Endothelial cell of umbilical vein (primary cell): ENCODE data around the gene C3orf20. TPM values are rescaled to one million over a fixed set of nuclear protein-coding genes. Genes with fewer than 3 reads are reported as not detected.

Experiments used
- BruUV-seq: library from RNA; stranded (reverse); fragments of 400-500 nt; replicated peaks from 2 replicates; lab custom pipeline; 2021; lab: Mats Ljungman, UMichigan
- CTCF ChIA-PET: fragments of 300-600, 350-600 bp; sonication (Branson Sonifier 250); formaldehyde crosslinking; loops from one replicate; lab custom pipeline; 2021; ENCODE audit warnings: antibody characterized with exemption, inconsistent platforms; lab: Charles Lee
- POLR2A ChIA-PET: fragments of 300-600, 350-600 bp; sonication (Branson Sonifier 250); formaldehyde crosslinking; loops from one replicate; lab custom pipeline; 2021; ENCODE audit warnings: antibody characterized with exemption, inconsistent platforms; lab: Charles Lee
- DNase-seq: peaks from one replicate; pipeline ENCODE4 v3.0.0-alpha.2; 2011; ENCODE audit warnings: low read depth, low spot score
- FAIRE-seq: peaks from 2 replicates; lab custom pipeline; 2011; peaks lifted over from hg19 to GRCh38; lab: Jason Lieb, UNC
- H2AFZ ChIP-seq: 2 replicates; pipeline ENCODE4 v1.6.0; 2012; ENCODE audit warnings: low read depth, low read length, control low read depth, inconsistent platforms
- H3K27ac ChIP-seq: 2 replicates; pipeline ENCODE4 v1.5.1; 2011; ENCODE audit warnings: low read depth, mild to moderate bottlenecking, control low read depth, low read length, moderate library complexity; ENCODE audit not compliant: insufficient read depth
- H3K27me3 ChIP-seq, 2 experiments: 2 replicates each; pipeline versions ENCODE4 v1.6.0 to v1.6.1; 2011; ENCODE audit warnings: low read length in 2 of 2, mixed read lengths in 1 of 2; ENCODE audit not compliant: control insufficient read depth in 2 of 2, insufficient read depth in 2 of 2
- H3K36me3 ChIP-seq, 2 experiments: 2 replicates in 1 of 2; 3 replicates in 1 of 2; pipeline ENCODE4 v1.5.1; 2011; ENCODE audit warnings: low read length in 2 of 2, mild to moderate bottlenecking in 1 of 2, moderate library complexity in 1 of 2; ENCODE audit not compliant: control insufficient read depth in 2 of 2, insufficient read depth in 2 of 2; ENCODE audit errors: extremely low read depth in 1 of 2
- H3K4me1 ChIP-seq: 3 replicates; pipeline ENCODE4 v1.5.1; 2011; ENCODE audit warnings: mild to moderate bottlenecking, low read length; ENCODE audit not compliant: control insufficient read depth, insufficient read depth; ENCODE audit errors: extremely low read depth
- H3K4me2 ChIP-seq: 2 replicates; pipeline ENCODE4 v1.6.1; 2011; ENCODE audit warnings: low read length, control low read depth, mixed read lengths; ENCODE audit not compliant: insufficient read depth
- H3K4me3 ChIP-seq, 3 experiments: fragments of 200-600 bp in 1 of 3; sonication (generic), shearing (Covaris generic) in 1 of 3; replicated peaks in 1 of 3; 2 replicates each; pipeline ENCODE4 v1.5.1; 2011 to 2016; ENCODE audit warnings: control low read depth in 3 of 3, low read length in 3 of 3, mild to moderate bottlenecking in 2 of 3, inconsistent platforms in 1 of 3, low read depth in 1 of 3, moderate library complexity in 1 of 3; ENCODE audit not compliant: insufficient read depth in 1 of 3
- H3K79me2 ChIP-seq: 2 replicates; pipeline ENCODE4 v1.6.0; 2012; ENCODE audit warnings: low read length, inconsistent platforms; ENCODE audit not compliant: control insufficient read depth, insufficient read depth
- H3K9ac ChIP-seq: replicated peaks from 2 replicates; pipeline ENCODE3; 2011; ENCODE audit warnings: low read length, control low read depth; ENCODE audit not compliant: insufficient read depth; ENCODE audit errors: extremely low read depth
- H3K9me1 ChIP-seq: replicated peaks from 3 replicates; pipeline ENCODE4 v1.6.0; 2011; ENCODE audit warnings: mild to moderate bottlenecking, low read length; ENCODE audit not compliant: control insufficient read depth, insufficient read depth; ENCODE audit errors: extremely low read depth
- H3K9me3 ChIP-seq: replicated peaks from 2 replicates; pipeline ENCODE4 v1.5.1; 2012; ENCODE audit warnings: low read length, inconsistent platforms; ENCODE audit not compliant: control insufficient read depth, insufficient read depth
- H4K20me1 ChIP-seq: replicated peaks from 2 replicates; pipeline ENCODE3; 2011; ENCODE audit warnings: mild to moderate bottlenecking, low read length; ENCODE audit not compliant: control insufficient read depth, insufficient read depth; ENCODE audit errors: extremely low read depth
- FOS ChIP-seq: IDR thresholded peaks from 2 replicates; pipeline ENCODE4 v1.6.1; 2011; ENCODE audit warnings: mild to moderate bottlenecking, low read length, moderate library complexity, borderline replicate concordance; ENCODE audit not compliant: insufficient read depth
- MAX ChIP-seq: IDR thresholded peaks from 2 replicates; pipeline ENCODE4 v1.6.1; 2011; ENCODE audit not compliant: insufficient read depth, insufficient read length
- POLR2A ChIP-seq: IDR thresholded peaks from 2 replicates; pipeline ENCODE4 v1.6.1; 2012; ENCODE audit warnings: low read depth, mild to moderate bottlenecking, control low read depth, low read length
- POLR2AphosphoS5 ChIP-seq: IDR thresholded peaks from 2 replicates; pipeline ENCODE4 v1.6.1; 2012; ENCODE audit warnings: low read depth, mild to moderate bottlenecking, control low read depth, low read length, moderate library complexity; ENCODE audit not compliant: insufficient read depth
- dilution Hi-C: fragments of 300-500 bp; cut with MboI; formaldehyde crosslinking; loops from one replicate; pipeline ENCODE4 v1.15.0; 2019; ENCODE audit warnings: low sequenced_read_pairs; ENCODE audit not compliant: extremely low pct_ligation_motif_present
- intact Hi-C: fragments of 100-400 bp; cut with micrococcal nuclease; formaldehyde crosslinking; loops from one replicate; pipeline ENCODE4 v1.10.0; 2022
- polyA plus RNA-seq, 4 experiments: library from polyadenylated mRNA; depleted of rRNA in 3 of 4; stranded (reverse) in 3 of 4; unstranded in 1 of 4; fragments of >200 nt; gene quantifications; 2 replicates each; pipeline versions ENCODE4 v1.2.1 to v1.2.3, GENCODE V29; 2011 to 2012; ENCODE audit warnings: missing spikeins in 1 of 4
- total RNA-seq: library from RNA; stranded (reverse); gene quantifications from 2 replicates; pipeline ENCODE4 v1.2.3, GENCODE V29; 2021

Gene C3orf20
- total and polyA plus RNA-seq, 2 donors (not counting 3 experiments of a cell fraction or from before 2014, with no cell fraction given): not detected

- H3K9me1 ChIP-seq: no peaks in the 10 kb centered on the region
- H3K9me3 ChIP-seq: no peaks in the 10 kb centered on the region
- H3K27ac ChIP-seq: no peak overlapping the region
- H4K20me1 ChIP-seq: no peaks in the 10 kb centered on the region
- no TSS peak for BruUV-seq
- FAIRE-seq (no peak), DNase-seq (no peak)
- no peak overlapping the region for H3K4me2 ChIP-seq
- no peaks in the 10 kb centered on the region for H3K79me2 ChIP-seq
- intact Hi-C loops: loop anchor here (10.0 kb wide), 1 partner anchor 279 kb away; no protein-coding TSS in a partner anchor
- H3K9ac ChIP-seq: no peak overlapping the region
- CTCF ChIA-PET: interaction anchor here (0.6 to 5.3 kb wide), 6 partner anchors 18 to 580 kb away, joined by 3 to 126 read pairs (median 3); partner anchors contain the start of gene C3orf20
- dilution Hi-C loops: loop anchor here (10.0 kb wide), 1 partner anchor 61 kb away; no protein-coding TSS in a partner anchor
- H3K27me3 ChIP-seq: peaks cover 6 to 15% of the 10 kb centered on the region in 2 experiments
- POLR2A ChIA-PET: no interaction called here
- no peaks in the 10 kb centered on the region for H3K4me1 ChIP-seq
- no peak for TF ChIP-seq MAX
- no peaks in the 10 kb centered on the region for H3K36me3 ChIP-seq
- H3K4me3 ChIP-seq: no peak overlapping the region
- H2AFZ ChIP-seq: no peak overlapping the region
These were observed 108.6 kb downstream of the C3orf20 start for GRCh38 chr3:14783480-14784086.

DNA sequence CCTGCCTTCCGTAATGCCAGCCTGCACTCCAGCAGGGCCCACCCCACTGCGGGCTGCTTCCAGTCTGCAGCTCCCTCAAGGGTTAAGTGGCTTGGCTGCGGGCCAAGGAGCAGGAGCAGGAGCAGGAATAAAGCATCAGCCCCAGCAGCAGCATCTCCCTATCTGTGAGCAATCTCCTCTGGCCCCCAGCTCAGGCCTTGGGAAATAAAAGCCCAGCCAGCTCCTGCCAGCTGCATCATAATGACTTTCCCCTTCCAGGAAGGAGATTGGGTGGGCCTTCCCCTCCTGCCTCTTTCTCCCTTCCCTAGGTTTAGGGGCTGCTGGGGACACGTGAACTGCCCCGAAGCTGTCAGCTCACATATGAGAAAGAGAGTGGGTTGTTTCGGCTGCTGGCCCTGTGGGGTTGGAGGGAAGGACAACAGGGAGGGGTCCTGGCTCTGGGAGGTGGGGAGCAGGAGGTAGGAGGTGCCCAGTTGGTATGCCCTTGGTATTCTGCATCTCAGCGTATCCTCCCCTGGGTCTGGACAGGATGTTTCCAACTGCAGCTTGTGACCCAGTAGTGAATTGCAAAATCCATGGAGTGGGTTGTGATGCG lies 109.2 kb downstream of the C3orf20 start:
- Histone ChIP-seq H3K27me3 (peaks cover 6 to 15% of the 10 kb centered on the region in 2 experiments), H4K20me1 (no peaks in the 10 kb centered on the region), H3K9ac (no peak overlapping the region), H3K9me3 (no peaks in the 10 kb centered on the region), H2AFZ (no peak overlapping the region), H3K9me1 (no peaks in the 10 kb centered on the region), H3K36me3 (no peaks in the 10 kb centered on the region), H3K4me3 (no peak overlapping the region), H3K27ac (no peak overlapping the region), H3K4me2 (no peak overlapping the region), H3K4me1 (no peaks in the 10 kb centered on the region), H3K79me2 (no peaks in the 10 kb centered on the region)
- CTCF ChIA-PET: interaction anchor here (0.6 to 5.3 kb wide), 7 partner anchors 18 to 581 kb away, joined by 3 to 126 read pairs (median 3); partner anchors contain the start of gene C3orf20
- TF ChIP-seq POLR2A (no peak), POLR2AphosphoS5 (no peak), FOS (no peak), MAX (no peak)
- intact Hi-C loops (loop anchor here (10.0 kb wide), 1 partner anchor 279 kb away; no protein-coding TSS in a partner anchor), dilution Hi-C loops (loop anchor here (10.0 kb wide), 1 partner anchor 61 kb away; no protein-coding TSS in a partner anchor)
- POLR2A ChIA-PET: interaction anchor here (0.6 kb wide), 1 partner anchor 65 kb away, joined by 4 read pairs; no protein-coding TSS in a partner anchor
- FAIRE-seq (no peak), DNase-seq (no peak)
- no TSS peak for BruUV-seq
